ENCODE data around the gene CGB5.
"Not testable (repeated sequence)": the region's sequence is repeated elsewhere in the genome, so short reads cannot be mapped to it uniquely, and the experiment has no call there.

CGB5 gene

DNA sequence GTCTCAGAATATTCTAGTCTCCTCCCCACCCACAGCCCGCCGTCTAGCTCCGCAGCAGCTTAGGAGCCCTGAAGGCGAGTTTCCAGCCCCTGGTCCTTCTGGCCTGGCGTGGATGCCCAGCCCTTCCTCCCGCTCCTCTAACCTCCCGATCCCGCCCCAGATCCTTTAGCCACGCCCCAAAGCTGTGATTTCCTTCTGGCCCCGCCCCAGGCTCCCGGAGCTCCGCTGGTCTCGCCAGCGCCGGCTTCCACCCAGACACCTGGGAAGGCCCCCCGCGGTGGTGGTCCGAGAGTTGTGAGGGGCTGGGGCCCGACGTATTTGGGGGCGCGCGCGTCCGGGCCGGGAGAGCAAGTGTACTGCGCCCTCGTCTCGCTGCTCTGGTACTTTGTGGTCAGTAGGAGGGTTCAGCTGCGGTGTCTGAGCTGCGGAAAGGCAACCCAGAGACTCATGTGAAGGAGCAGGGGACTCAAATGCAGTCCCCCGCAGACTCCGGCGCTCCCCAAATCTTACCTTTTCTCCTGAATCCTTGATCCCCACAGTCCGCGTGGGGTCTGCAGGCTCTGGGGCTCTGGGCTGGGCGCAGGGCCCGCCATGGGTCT is 14.1 kb downstream of the CGB5 start, which contains the start of gene CGB7:
TSS of gene CGB7 (minus strand) at position 114 of the 599 bp plus-strand sequence. CDS start 2,374 bp downstream, outside the sequence.
- DNase-seq (ENCODE audit: low spot score): peak; percentile 13

DNA sequence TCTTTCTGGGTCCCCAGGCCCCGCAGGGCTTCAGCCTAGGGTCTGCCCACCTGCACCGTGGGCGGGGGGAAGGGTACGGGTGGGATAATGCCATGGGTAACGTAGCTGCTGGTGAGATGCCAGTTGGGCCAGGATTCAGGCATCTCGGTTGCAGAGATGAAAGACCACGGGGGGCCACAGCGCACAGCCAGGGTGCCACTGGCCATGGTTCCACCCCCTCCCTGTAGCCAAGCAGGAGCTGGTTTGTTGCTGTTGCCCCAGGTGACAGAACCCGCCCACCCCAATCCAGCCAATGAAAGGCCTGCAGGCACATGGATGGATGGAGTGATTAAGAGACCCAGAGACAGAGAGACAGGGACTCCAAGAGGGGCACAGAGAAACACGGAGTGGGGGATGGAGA is 14.9 kb downstream of the CGB5 start:
- no peak for DNase-seq (ENCODE audit: low spot score)

DNA sequence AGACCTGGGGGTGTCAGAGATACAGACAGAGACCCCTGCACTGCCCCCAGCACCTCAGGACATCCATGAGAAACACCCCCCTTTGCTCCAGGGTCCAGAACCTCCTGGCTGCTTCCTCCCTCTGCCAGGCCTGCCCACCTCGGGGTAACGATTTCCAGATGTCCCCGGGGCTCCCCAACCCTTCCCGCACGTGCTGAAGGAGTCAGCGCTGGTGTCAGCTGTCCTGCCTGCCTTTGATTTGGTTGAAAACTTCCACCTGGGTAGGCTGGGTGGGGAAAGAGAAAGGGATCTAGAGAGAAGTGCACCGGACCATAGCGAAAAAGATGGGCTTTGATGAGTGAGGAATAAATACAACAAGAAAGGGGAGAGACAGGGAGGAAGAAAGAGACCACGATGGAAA is 15.4 kb downstream of the CGB5 start:
- DNase-seq (ENCODE audit: low spot score): no peak

DNA sequence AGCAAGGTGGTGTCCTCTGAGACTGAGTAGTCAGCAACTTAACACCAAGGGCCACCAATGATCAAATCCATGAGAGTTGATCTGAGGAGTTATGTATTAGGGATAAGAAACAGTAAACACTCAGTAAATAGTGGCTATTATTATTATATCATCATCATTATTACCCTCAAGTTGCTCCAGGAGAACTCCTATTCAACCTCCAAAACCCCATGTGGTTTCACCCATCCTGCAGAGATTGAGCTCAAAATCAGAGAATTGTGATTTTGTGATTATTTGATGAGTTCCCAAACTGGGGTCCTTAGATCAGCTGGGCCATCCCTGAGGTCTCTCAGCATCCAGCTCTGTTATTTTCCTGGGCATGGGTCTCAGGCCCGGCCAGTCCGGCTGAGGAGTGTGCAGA is 17.4 kb downstream of the CGB5 start:
- no peak for DNase-seq (ENCODE audit: low spot score)

DNA sequence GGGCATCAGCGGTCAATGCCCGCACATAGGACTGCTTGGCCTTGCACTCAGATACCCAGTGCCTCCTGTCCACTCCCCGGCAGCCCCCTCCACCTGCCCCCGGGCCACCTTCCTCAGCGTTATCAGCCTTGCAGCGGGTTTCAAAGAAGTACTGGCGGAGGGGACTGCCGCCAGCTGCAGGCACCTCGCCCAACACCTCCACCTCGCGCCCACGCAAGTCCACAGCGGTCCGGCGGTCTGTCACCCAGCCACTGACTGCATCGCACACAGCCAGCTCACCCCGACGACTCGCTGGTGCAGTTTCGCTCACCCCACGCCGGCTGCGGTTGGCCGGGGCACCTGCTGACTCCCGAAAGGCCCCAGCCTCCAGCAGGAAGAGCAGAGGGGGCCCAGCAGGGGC is 17.8 kb downstream of the CGB5 start:
- DNase-seq (ENCODE audit: low spot score): no peak

DNA sequence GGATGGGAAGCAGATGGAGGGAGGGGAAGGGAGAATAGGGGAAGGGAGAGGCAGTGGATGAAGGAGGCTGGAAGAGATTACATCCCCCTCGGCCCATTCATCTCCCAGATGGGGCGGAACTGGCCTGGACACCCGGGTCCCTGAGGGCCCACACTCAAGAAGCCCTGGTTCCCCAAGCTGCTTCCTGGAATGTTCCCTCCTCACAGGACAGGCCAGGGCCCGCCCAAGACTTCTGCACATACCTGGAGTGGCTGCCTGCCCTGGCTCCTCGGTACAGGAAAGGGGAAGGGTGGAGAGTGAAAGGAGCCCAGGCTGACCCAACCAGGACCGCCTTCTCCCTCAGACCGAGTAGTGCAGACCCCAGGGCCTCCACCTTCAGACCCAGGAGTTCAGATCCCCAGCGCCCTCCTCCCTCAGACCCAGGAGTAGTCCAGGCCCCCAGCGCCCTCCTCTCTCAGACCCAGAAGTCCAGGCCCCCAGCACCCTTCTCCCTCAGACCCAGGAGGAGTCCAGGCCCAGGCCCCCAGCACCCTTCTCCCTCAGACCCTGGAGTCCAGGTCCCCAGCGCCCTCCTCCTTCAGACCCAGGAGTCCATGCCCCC is 20.5 kb downstream of the CGB5 start:
- DNase-seq (ENCODE audit: low spot score): no peak

DNA sequence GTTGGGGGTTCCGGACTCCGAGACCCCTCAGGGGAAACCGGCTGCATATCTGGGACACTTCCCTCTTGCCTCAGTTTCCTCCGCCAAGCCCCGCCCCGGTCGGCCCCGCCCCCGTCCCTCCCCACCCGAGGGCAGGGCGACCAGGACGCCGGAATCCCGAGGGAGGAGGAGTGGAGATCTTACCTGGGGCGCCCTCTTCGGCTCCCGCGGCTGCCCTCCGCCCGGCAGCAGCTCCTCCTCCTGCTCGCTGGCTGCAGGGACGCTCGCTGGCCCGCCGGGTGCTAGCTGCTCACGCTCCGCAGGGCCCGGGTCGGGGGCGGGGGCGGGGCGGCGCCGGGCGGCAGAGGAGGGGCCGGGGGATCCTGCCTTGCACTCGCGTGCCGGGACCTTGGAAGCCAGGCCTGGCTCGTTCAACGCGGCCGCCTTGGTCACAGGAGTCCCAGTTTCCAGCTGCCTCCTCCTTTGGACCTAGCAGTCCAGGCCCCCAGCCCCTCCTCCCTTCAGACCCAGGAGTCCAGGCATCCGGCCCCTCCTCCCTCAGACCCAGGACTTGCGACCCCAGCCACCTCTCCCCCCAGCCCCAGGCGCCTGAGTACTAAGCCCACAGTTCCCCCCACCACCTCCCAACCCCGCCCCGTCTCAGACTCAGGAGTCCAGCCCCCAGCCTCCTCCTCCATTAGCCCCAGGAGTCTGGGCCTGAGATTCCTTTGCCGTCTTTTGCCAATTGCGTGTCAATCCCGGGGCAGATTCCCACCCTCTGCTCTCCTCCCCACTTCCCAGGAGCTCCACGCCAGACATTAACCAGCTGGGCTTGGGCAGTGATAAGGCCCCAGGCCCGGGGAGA is 21.3 kb downstream of the CGB5 start, which contains the start of gene NTF4:
TSS of gene NTF4 (minus strand) at position 51 of the 844 bp plus-strand sequence. CDS start 2,821 bp downstream, outside the sequence.
- DNase-seq (ENCODE audit: low spot score): no peak

DNA sequence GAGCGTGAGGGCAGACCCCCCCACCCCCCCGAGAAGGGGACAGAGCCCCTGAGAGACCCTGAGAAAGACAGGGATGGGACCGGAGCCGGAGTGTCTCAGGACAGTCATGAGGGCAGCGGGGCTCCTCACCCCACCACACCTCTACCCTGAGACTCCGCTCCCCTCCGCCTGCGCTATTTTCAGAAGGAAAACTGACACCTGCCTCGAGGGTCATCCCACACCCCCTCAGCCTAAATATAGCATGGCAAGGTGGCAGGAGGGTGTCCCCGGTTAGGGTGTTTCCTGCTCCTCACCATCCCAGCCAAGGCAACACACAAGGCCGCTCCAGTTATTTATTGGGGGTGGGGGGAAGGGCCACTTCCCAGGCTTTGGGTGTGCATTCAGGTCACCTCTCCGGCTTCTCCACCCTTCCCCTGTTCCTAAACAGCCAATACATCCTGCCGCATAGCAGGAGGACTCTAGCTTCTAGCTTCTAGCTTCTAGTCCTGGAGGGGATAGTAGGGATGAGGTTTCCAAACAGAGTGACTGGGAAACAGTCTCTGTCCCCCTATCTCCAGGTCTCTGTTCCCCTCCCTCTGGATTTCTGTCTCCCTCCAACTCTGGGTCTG is 22.4 kb downstream of the CGB5 start:
- no peak for DNase-seq (ENCODE audit: low spot score)

DNA sequence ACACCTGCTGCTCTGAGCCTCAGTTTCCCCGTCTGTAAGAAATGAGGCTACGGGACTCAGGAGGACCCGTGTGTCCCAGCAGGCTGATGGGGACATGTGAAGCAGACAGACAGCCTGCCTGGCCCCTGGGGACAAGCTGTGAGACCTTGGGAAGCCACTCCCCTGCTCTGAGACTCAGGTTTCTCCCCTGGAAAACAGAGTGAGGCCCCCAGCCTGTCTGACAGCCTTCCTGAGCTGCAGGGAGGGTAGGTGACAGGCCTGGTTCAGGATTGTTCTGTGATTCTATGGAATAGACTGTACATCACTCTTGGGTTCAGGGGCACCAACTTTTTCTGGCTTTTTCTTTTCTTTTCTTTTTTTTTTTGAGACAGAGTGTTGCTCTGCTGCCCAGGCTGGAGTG is 23.9 kb downstream of the CGB5 start:
- no peak for DNase-seq (ENCODE audit: low spot score)

DNA sequence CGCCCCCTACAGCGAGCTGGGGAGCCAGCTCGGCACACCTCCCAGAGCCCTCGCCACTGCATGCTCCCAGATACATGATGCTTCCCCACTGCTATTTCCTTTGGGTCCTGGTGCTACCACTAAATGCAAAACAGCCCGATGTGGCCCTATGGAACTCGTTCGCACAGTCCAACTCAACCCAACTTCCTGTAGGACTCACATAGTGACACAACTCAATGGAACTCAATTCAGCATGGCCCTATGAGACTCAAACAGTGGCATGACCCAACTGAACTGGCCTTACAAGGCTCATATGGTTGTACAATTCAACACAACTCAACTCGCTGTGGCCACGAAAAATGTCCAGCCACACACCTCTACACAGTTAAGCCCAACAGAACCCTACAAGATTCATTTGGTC is 25.4 kb downstream of the CGB5 start:
- DNase-seq (ENCODE audit: low spot score): no peak

DNA sequence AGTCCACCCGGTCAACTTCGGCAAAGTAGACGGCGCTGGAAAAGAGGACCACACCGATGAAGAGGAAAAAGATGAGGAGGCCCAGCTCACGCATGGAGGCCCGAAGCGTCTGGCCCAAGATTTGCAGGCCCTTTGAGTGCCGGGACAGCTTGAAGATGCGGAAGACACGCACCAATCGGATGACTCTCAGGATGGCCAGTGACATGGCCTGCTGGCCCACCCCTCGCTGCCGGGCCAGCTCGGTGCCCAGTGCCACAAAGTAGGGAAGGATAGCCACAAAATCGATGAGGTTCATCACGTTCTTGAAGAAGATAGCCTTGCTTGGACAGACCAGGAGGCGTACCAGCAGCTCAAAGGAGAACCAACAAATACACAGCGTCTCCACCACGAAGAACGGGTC is 26.8 kb downstream of the CGB5 start:
- no peak for DNase-seq (ENCODE audit: low spot score)

DNA sequence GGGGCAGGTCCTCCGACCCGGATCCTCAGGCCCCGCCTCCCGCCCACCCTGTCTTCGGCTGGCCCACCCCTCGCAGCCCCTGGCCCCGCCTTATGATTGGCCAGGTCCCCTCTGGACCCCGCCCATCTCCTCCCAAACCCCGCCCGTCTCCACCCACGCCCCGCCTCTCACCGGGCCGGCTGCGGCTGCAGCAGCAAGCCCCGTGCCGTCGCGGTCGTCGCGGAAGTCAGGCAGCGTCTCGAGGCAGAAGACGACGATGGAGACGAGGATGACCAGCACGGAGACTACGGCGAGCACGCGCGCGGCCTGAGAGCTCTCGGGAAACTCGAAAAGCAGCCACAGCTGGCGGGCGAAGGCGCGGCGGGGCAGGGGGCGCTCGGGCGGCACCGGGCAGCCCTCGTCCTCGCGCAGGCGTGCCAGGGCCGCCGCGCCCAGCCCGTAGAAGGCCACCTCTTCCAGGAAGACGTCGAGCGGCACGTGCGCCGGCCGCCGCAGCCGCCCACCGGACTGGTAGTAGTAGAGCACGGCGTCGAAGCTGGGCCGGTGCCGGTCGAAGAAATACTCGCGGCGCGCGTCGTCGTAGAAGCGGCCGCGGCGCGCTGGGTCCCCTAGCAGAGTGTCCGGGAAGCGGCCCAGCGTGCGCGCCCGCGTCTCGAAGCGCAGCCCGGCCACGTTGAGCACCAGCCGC is 28.4 kb downstream of the CGB5 start:
- DNase-seq (ENCODE audit: low spot score): no peak

DNA sequence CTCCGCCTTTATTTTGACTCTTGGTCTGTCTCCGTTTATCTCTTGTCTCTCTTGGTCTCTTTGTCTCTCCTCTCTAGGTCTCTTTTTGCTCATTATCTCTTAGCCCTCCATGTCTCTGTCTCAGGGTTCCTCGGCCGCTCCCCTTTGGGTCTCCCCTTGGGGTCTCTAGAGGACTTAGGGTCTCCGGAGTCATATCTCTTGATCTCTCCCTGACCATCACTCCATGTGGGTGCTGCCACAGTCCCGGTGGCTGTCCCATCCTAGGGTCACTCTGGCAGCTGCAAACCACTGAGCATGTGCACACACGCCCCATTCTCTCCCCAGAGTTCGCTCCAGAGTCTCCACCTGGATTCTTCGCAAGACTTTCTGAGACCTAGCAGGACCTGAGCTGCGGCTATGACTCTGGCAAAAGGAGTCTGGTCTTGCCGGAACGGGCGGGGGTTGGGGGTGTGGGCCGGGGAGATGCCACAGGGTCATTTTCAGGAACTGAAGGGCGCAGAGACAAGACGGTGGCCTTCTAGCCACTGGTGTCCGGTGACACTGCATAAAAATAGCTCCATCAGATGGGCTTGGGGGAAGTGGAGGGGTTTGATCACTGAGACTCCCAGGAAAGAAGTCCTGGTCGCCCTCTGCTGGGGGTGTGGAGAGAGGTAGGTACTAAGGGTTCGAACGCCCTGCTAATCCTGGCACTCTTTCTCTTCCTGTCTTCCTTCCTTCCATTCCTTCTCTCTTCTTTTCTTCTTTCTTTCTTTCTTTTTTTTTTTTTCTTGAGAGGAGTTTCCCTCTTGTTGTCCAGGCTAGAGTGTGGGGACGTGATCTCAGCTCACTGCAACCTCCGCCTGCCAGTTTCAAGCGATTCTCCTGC is 30.1 kb downstream of the CGB5 start:
- DNase-seq (ENCODE audit: low spot score): no peak

DNA sequence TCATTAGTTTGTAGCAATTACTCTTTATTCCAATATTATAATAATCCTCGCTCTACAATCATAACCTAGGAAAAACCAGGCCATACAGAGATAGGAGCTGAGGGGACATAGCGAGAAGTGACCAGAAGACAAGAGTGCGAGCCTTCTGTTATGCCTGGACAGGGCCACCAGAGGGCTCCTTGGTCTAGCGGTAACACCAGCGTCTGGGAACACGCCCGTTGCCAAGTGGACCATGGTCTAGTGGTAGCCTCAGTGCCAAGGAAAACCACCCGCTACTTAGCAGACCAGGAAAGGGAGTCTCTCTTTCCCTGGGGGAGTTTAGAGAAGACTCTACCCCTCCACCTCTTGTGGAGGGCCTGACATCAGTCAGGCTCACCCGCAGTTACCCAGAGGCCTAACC is 31.2 kb downstream of the CGB5 start:
- DNase-seq (ENCODE audit: low spot score): not testable (repeated sequence)

DNA sequence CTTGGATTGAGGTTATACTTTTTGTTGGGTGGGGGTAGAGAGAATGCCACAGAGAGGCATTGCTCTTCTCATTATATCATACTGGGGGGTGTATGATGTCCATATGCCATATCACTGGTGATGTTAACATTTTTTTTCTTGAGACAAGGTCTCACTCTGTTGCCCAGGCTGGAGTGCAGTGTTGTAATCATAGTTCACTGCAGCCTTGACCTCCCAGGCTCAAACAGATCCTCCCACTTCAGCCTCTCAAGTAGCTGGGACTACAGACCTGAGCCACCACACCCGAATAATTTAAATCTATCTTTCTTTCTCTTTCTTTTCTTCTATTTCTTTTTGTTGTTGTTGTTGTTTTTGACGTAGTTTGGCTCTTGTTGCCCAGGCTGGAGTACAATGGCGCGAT is 36.7 kb downstream of the CGB5 start:
- no peak for DNase-seq (ENCODE audit: low spot score)

DNA sequence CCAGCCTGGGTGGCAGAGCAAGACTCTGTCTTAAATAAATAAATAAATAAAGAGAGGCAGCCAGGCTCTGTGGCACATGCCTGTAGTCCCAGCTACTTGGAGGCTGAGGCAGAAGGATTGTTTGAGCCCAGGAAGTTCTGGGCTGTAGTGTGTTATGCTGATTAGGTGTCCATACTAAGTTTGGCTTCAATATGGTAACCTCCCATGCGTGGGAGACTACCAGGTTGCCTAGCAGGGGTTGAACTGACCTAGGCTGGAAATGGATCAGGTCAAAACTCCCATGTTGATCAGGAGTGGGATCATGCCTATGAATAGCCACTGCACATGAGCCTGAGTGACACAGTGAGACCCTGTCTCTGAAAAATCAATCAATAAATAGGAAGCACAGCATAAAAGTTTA is 37.6 kb downstream of the CGB5 start:
- DNase-seq (ENCODE audit: low spot score): no peak

DNA sequence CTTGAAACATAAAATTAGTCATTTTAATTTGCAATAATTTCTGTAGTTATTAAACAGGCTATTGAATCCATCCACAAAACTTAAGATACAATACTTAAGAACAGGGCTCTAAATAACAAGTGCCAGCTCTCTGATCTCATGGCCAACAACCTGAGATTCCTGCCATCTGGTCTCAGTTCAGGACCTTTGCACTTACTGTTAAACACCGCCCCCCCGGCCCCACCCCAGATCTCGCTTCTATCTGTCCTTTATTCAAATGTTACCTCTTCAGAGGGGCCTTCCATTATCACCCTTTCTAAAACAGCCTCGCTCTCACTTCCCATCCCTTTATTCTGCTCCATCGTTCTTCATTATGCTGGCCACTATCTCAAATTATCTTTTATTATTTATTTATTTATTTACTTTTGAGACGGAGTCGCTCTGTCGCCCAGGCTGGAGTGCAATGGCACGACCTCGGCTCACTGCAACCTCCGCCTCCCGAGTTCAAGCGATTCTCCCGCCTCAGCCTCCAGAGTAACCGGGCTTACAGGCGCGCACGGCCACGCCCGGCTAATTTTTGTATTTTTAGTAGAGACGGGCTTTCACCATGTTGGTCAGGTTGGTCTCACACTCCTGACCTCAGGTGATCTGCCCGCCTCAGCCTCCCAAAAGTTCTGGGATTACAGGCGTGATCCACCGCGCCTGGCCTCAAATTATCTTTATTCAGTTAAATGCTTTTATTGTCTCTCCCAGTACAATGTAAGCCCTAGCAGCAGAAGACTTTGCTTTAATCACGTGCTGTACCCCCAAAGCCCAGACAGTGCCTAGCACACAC is 40.8 kb downstream of the CGB5 start:
- DNase-seq (ENCODE audit: low spot score): no peak

DNA sequence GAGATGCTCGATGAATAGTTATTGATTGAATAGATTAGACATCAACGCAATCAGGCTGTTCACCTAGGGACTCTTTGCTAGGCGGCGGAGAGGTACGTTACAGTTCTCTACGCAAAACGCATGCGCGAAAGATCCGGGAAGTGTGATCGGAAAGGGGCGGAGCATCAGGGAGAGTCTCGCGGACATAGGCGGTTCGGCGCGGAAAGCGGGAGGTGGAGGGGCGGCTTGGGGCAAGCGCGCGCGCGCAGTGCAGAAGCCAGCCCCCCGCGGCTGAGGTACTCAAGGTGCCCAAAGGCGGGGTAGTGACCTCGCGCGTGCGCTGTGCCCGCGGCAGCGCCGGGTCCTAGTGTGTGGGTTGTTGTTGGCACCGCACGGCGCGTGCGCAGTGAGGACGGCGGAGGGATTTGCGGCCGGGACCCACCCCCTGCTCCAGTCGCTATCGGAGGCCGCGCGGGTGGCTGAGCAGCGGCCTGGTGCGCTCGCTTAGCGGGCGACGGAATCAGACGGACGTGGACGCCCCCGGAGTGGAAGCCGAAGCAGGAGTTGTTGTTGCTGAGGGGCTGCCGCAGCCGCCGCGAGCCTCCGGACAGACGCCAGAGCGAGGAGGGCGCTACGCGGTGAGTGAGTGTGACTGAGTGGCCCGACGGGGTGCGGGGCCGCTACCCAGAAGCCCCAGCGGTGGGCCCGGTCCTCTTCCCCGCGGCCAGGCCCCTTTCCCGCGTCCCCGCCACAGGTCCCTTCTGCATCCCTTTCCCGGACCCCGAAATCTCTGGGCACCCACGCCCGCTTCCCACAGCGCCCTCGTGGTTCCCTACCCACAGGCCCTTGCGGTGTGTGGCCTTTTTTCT is 41.6 kb downstream of the CGB5 start, which contains the start of gene SNRNP70:
TSS of gene SNRNP70 (plus strand) at position 432 of the 848 bp plus-strand sequence. CDS start 964 bp downstream, outside the sequence.
- DNase-seq (ENCODE audit: low spot score): peak; percentile 100

DNA sequence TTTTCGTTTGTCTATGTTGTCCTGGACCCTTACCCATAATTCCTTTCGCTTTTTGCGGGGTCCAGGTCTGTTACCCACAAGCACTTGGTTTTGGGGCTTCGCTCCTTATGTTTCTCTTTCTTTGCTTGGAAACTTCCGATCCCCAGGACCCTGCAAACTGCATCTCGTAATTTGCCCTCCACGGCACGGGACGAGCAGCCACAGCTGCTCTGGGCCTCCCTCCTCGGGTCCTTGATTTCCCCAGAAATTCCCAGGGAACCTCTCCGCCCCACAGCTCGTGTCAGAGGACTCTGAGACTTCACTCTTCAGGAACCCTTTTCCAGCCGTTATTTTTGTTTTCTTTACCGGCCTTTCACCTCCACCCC is 42.2 kb downstream of the CGB5 start:
- DNase-seq (ENCODE audit: low spot score): no peak
